ENCODE data around the gene NKAIN1. TPM values are rescaled to one million over a fixed set of nuclear protein-coding genes. Genes with fewer than 3 reads are reported as not detected.
A peak's percentile ranks its signal among the peaks of the same experiment; 100 is the strongest.

Gene NKAIN1
- total RNA-seq, 1 donor from 2014 or later = 0.81 TPM

GRCh38 chr1:31189696-31190674 lies 49.7 kb downstream of the NKAIN1 start:
- no peak for TF ChIP-seq CTCF (conservative IDR thresholded peaks at IDR 0.05; ENCODE audit: low read depth, low read length)
- H3K4me3 ChIP-seq (ENCODE audit: low read depth, low read length) = no peak overlapping the region

GRCh38 chr1:31183927-31184554 lies 55.6 kb downstream of the NKAIN1 start:
- DNase-seq (ENCODE audit: low read depth) = no peak
- peak; percentile 87 for TF ChIP-seq CTCF (conservative IDR thresholded peaks at IDR 0.05; ENCODE audit: low read depth, low read length)
- H3K4me3 ChIP-seq (ENCODE audit: low read depth, low read length) = no peak overlapping the region

More at GRCh38 chr1:31189696-31190674, 49.7 kb downstream of the NKAIN1 start:
- DNase-seq (ENCODE audit: low read depth) = no peak

- no peak overlapping the region for H3K4me3 ChIP-seq (ENCODE audit: low read depth, low read length)
- no peak for TF ChIP-seq CTCF (conservative IDR thresholded peaks at IDR 0.05; ENCODE audit: low read depth, low read length)
- DNase-seq (ENCODE audit: low read depth) = no peak
These were observed 56.6 kb downstream of the NKAIN1 start for GRCh38 chr1:31183126-31183525.

- peak overlapping the region; percentile 42 for H3K4me3 ChIP-seq (ENCODE audit: low read depth, low read length)
- TF ChIP-seq CTCF (conservative IDR thresholded peaks at IDR 0.05; ENCODE audit: low read depth, low read length) = peak; percentile 58
- peak; percentile 53 for DNase-seq (ENCODE audit: low read depth)
These were observed 57.3 kb downstream of the NKAIN1 start for GRCh38 chr1:31182352-31182751.

DNA sequence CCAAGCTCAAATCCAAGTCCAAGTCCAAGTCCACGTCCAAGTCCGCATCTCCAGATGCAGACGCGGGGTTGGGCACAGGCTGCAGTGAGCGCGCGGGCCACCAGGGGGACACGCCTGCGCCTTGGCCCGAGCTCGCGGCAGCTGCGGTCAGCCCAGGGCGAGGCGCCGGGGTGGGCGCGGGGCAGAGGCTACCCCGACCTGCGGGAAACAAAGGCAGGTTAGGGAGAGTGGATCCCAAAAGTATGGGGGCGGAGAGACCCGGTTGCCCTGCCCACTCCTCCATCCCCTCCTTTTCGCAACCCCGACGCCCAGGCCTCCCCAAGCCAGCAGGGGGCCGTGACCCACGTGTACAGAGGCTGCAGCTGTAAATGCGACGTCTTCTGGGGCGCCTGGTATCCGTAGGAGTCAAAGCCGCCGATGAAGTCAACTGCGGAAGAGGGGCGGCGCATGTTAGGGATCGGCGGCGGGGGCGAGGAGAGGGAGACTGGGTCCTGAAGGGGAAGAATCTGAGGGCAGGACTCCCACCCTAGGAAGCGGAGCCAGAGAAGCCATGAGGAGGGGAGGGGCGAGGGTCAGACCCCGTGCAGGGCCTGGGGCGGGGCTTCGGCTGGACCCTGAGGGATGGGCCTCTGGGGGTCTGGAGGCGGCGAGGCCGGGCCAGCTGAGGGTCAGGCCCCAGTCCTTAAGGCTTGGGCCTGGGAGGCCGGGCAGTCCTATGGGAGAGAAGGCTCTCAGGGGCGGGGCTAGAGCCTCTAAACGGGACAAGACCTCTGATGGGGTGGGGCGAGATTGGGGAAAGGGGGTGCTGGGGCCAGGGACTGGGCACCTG lies 58.0 kb downstream of the NKAIN1 start:
- no peak for DNase-seq (ENCODE audit: low read depth)

More for the DNA sequence above, 58.0 kb downstream of the NKAIN1 start:
- peak; percentile 73 for TF ChIP-seq CTCF (conservative IDR thresholded peaks at IDR 0.05; ENCODE audit: low read depth, low read length)
- H3K4me3 ChIP-seq (ENCODE audit: low read depth, low read length) = peak overlapping the region; percentile 42
